Peyer's patch (tissue), 4 donors: ENCODE measurements around the gene KCTD4.

Source experiments
- POLR2A ChIP-seq, 2 donors: fragments of 450-650 bp; IDR thresholded peaks; one replicate each; pipeline ENCODE4 v1.5.1; 2017; ENCODE audit warnings: antibody characterized with exemption in 2 of 2, mild to moderate bottlenecking in 2 of 2, moderate library complexity in 2 of 2
- TF ChIP-seq, protein P1 (sequence below), 6 experiments: fragments of 450-650 bp in 4 of 6; fragments of 200-600 bp in 2 of 6; sonication (generic) in 1 of 6; IDR thresholded peaks; one replicate each; pipeline ENCODE4 v1.5.1; 2017 to 2019; ENCODE audit warnings: antibody characterized with exemption in 6 of 6, mild to moderate bottlenecking in 3 of 6, moderate library complexity in 1 of 6

DNA sequence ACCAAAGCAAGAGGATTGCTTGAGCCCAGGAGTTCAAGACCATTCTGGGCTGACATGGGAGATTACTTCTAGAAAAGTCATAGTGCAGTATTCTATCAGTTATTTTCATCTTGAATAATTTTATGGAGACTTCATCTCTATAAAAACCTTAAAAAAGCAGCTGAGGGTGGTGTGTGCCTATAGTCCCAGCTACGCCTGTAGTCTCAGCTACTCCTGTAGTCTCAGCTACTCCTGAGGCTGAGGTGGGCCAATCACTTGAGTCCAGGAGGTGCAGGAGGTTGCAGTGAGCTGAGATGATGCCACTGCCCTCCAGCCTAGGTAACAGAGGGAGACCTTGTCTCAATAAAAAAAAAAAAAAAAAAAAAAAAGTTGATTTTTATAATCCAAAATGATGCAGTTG lies 22.1 kb upstream of the KCTD4 start:
- TF ChIP-seq, protein P1, sequence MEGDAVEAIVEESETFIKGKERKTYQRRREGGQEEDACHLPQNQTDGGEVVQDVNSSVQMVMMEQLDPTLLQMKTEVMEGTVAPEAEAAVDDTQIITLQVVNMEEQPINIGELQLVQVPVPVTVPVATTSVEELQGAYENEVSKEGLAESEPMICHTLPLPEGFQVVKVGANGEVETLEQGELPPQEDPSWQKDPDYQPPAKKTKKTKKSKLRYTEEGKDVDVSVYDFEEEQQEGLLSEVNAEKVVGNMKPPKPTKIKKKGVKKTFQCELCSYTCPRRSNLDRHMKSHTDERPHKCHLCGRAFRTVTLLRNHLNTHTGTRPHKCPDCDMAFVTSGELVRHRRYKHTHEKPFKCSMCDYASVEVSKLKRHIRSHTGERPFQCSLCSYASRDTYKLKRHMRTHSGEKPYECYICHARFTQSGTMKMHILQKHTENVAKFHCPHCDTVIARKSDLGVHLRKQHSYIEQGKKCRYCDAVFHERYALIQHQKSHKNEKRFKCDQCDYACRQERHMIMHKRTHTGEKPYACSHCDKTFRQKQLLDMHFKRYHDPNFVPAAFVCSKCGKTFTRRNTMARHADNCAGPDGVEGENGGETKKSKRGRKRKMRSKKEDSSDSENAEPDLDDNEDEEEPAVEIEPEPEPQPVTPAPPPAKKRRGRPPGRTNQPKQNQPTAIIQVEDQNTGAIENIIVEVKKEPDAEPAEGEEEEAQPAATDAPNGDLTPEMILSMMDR (IDR thresholded peaks at IDR 0.05) = no peak
- TF ChIP-seq POLR2A (IDR thresholded peaks at IDR 0.05) = no peak
